Gastroesophageal sphincter (tissue), 3 donors: Measurements from ENCODE around the gene RANBP3L.
A peak's percentile ranks its signal among the peaks of the same experiment; 100 is the strongest.

Experiments
- CTCF ChIP-seq, 4 experiments: fragments of 200-600 bp in 2 of 4; fragments of 450-650 bp in 2 of 4; sonication (generic) in 1 of 4; IDR thresholded peaks; one replicate each; pipeline ENCODE4 v1.5.1; 2017 to 2019; ENCODE audit warnings: antibody characterized with exemption in 4 of 4, mild to moderate bottlenecking in 2 of 4, moderate library complexity in 2 of 4
- EP300 ChIP-seq: sonication (generic); formaldehyde crosslinking; IDR thresholded peaks from one replicate; pipeline ENCODE4 v1.6.1; 2017; ENCODE audit warnings: antibody characterized with exemption, mild to moderate bottlenecking
- POLR2A ChIP-seq, 2 donors: fragments of 450-650 bp; IDR thresholded peaks; one replicate each; pipeline ENCODE4 v1.6.1; 2017; ENCODE audit warnings: antibody characterized with exemption in 2 of 2, mild to moderate bottlenecking in 2 of 2, moderate library complexity in 1 of 2

DNA sequence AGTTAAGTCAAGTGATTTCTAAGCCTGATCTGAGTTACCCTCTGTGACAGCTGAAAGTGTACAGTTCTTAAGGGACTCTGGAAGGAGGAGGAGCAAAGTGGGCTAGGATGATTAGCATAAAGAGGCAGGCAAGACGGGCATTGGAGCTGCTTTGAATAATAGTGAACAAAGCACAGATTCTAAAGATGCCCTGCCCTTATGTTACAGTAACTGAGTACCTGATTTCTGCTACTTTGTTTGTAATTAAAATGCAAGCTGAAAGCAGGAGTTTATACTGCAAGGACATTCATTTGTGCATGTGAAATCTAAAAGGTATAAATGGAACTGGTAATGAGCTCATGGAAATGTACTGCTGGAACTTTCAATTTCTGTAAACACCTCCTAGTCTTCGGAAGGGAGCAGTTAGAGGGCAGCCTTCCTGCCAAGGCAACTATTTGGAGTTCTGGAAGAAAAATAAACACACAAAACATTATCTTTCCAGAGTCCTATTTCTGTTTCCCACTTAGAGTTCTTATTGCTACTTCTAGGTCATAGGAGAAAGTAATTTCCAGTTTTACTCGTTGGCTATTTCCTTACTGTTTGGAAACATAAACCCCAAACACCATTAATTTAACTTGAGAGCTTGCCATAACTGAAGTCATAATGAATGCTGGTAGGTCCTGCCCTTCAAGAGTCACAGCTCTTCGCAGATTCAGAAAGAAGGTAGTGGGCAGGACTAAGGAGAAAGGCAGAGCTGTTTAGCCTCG is at the start of gene RANBP3L:
- TF ChIP-seq POLR2A (IDR thresholded peaks at IDR 0.05) (no peak), CTCF (IDR thresholded peaks at IDR 0.05) (peak in 2 of 4 experiments; percentile 7 to 9), EP300 (no peak)
